Upper lobe of left lung (tissue), 4 donors: ENCODE results near the gene CRYBG2.

Experiments used
- POLR2A ChIP-seq, 4 donors: fragments of 450-650 bp; IDR thresholded peaks; one replicate each; pipeline ENCODE4 v1.5.1; 2016 to 2017; ENCODE audit warnings: antibody characterized with exemption in 4 of 4, mild to moderate bottlenecking in 2 of 4
- POLR2AphosphoS5 ChIP-seq, 2 donors: sonication (generic); formaldehyde crosslinking; IDR thresholded peaks; one replicate each; pipeline ENCODE4 v1.5.1; 2017; ENCODE audit warnings: antibody characterized with exemption in 2 of 2
- TF ChIP-seq, protein P1 (sequence below), 6 experiments: fragments of 450-650 bp in 4 of 6; fragments of 200-600 bp in 2 of 6; sonication (generic) in 2 of 6; IDR thresholded peaks; one replicate each; pipeline ENCODE4 v1.5.1; 2016 to 2019; ENCODE audit warnings: antibody characterized with exemption in 6 of 6

GRCh38 chr1:26372039-26372438 is 18.1 kb upstream of the CRYBG2 start:
- TF ChIP-seq, protein P1, sequence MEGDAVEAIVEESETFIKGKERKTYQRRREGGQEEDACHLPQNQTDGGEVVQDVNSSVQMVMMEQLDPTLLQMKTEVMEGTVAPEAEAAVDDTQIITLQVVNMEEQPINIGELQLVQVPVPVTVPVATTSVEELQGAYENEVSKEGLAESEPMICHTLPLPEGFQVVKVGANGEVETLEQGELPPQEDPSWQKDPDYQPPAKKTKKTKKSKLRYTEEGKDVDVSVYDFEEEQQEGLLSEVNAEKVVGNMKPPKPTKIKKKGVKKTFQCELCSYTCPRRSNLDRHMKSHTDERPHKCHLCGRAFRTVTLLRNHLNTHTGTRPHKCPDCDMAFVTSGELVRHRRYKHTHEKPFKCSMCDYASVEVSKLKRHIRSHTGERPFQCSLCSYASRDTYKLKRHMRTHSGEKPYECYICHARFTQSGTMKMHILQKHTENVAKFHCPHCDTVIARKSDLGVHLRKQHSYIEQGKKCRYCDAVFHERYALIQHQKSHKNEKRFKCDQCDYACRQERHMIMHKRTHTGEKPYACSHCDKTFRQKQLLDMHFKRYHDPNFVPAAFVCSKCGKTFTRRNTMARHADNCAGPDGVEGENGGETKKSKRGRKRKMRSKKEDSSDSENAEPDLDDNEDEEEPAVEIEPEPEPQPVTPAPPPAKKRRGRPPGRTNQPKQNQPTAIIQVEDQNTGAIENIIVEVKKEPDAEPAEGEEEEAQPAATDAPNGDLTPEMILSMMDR (IDR thresholded peaks at IDR 0.05), result no peak
- TF ChIP-seq POLR2AphosphoS5 (IDR thresholded peaks at IDR 0.05), result no peak
- no peak for TF ChIP-seq POLR2A (IDR thresholded peaks at IDR 0.05)
